GM18868 (cell line): ENCODE data around the gene TMEM163.

ENCODE experiments used
- ATAC-seq: cut with Tn5 transposase; IDR thresholded peaks from one replicate; pipeline ENCODE4 v1.9.1; 2021; ENCODE audit warnings: mild to moderate bottlenecking, moderate library complexity; ENCODE audit not compliant: unreplicated experiment

The TMEM163 gene

GRCh38 chr2:134417968-134418582, 300.7 kb downstream of the TMEM163 start:
- no peak for ATAC-seq

- ATAC-seq = no peak
Observed at GRCh38 chr2:134416637-134417036, 302.2 kb downstream of the TMEM163 start.

DNA sequence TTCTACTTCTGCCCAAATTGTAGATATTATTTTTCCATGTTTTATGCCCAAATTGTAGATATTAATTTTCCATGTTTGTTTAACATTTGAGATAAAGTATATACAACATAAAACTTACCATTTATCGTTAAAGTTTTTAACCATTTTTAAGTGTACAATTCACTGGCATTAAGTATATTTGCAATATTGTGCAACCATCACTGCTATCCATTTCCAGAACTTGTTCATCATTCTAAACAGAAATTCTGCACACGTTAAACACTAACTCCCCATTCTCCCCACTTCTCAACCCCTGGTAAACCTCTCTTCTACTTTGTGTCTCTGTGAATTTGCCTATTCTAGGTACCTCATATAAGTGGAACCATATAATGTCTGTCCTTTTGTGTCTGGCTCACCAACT, 302.8 kb downstream of the TMEM163 start:
- no peak for ATAC-seq

GRCh38 chr2:134413912-134414311, 304.9 kb downstream of the TMEM163 start:
- no peak for ATAC-seq

DNA sequence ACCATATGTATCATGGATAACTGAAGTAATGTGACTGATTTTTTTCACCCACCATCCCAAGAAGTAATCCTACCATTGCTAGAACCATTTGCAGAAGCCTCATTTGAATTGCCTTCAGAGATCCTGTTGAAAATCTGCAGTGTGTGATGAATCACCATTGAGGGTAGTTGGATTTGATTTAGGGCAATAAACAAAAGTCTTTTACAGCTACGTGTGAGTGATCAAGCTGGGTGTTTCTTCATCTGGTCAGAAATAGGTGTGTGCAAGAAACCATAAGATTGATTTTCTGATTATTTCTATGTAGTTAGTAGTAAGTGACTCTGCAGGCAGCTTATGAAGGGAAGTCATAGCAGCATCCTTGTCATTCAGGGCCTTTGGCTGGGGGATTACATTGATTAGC, 305.4 kb downstream of the TMEM163 start:
- no peak for ATAC-seq

- no peak for ATAC-seq
Observed at GRCh38 chr2:134412639-134412999, 306.2 kb downstream of the TMEM163 start.

GRCh38 chr2:134411828-134412638, 306.8 kb downstream of the TMEM163 start:
- ATAC-seq = peak; percentile 96

- no peak for ATAC-seq
Observed at GRCh38 chr2:134411279-134411827, 307.4 kb downstream of the TMEM163 start.

GRCh38 chr2:134410831-134411231, 308.0 kb downstream of the TMEM163 start:
- no peak for ATAC-seq

DNA sequence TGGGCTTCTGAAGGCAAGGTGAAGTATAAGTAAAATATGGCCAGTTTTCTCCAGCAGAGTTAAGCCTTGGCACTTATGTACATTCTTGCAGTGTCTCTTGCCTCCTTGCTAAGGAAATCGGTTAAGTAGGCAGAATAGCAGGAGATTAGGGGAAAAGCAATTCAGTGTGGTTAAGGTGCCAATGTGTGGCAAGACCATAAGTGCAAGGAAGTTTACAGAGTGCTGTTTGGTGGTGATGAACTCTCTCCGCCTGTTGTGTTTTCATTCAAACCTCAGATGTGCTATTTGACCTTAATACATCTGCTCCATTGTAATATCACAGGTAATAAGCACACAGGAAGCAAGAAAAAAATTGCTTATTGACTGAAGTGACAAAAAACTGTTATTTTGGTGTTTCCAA, 308.8 kb downstream of the TMEM163 start:
- ATAC-seq = no peak

GRCh38 chr2:134408791-134409190, 310.0 kb downstream of the TMEM163 start:
- ATAC-seq = no peak

DNA sequence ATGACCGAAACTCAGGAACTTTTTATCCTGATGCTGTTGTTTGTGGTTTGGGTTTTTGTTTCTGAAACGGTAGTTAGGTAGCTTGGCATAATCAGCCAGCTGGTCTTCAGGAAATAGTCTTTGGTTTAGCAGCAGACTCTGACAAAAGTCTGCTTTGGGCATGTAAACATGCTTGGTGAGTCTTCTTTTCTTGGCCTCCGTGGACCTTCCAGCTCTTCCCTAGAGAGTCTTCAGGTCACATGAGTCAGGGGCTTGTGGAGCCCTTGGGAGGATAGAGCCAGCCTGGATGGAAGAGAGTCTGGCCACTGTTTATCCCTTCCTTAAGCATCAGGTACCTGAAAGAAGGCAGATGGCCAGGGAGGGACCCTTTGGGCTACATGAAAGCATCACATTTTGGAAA, 310.4 kb downstream of the TMEM163 start:
- no peak for ATAC-seq

DNA sequence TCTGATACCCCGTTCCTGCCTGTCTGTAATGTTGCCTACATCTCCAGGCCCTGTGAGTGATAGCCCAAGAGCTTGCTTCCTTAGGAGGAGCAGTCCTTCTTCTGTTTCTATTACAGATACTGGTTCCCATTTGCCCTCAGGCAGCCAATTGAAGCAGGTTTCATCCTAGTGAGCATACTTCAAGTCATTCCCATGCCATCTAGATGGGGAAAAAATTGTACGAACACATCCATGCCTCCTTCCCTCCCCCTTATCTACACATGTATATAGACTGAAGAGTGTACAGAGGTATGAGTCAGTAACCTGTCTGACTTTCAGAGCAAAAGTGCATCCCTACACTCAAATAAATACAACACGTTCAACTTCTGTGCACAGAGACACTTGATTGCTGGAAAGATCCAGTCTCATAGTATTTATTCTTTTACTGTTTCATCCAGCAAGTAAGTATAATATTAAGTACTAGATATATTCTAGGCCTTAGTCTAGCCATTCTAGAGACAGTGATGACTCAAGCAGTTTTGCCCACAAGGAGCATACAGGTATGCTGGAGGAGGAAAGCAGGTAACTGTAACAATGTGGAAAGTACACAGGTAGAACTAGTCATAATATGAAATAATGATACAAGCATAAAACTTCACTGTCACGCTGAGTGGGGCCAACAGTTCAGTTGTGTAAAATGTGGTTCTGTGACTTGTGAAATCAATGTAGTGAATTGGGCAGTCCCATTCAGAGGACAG, 311.5 kb downstream of the TMEM163 start:
- ATAC-seq = no peak

DNA sequence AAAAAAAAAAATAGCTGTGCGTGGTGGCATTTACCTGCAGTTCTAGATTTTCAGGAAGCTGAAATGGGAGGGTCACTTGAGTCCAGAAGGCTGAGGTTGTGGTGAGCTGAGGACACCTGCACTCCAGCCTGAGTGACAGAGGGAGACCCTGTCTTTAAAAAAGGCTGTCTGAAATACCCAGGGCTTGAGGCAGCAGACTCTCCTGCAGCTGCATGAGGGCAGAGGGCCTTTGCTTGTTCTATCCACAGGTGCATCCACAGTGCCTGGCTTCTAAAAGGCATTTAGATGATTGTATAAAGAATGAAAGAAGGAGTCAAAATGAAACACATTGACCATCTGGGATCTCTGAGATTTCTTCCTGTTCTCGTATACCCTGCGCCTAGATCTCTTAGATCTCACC, 312.1 kb downstream of the TMEM163 start:
- no peak for ATAC-seq

- no peak for ATAC-seq
Observed at GRCh38 chr2:134406311-134406710, 312.5 kb downstream of the TMEM163 start.
